GM19099 (cell line): ENCODE data around the gene KCNK2.

Experiments used
- POLR2A ChIP-seq: IDR thresholded peaks from 3 replicates; pipeline ENCODE4 v1.6.1; 2011; ENCODE audit warnings: low read depth; ENCODE audit not compliant: insufficient read length; ENCODE audit errors: extremely low read depth

KCNK2 gene, protein sequence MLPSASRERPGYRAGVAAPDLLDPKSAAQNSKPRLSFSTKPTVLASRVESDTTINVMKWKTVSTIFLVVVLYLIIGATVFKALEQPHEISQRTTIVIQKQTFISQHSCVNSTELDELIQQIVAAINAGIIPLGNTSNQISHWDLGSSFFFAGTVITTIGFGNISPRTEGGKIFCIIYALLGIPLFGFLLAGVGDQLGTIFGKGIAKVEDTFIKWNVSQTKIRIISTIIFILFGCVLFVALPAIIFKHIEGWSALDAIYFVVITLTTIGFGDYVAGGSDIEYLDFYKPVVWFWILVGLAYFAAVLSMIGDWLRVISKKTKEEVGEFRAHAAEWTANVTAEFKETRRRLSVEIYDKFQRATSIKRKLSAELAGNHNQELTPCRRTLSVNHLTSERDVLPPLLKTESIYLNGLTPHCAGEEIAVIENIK

DNA sequence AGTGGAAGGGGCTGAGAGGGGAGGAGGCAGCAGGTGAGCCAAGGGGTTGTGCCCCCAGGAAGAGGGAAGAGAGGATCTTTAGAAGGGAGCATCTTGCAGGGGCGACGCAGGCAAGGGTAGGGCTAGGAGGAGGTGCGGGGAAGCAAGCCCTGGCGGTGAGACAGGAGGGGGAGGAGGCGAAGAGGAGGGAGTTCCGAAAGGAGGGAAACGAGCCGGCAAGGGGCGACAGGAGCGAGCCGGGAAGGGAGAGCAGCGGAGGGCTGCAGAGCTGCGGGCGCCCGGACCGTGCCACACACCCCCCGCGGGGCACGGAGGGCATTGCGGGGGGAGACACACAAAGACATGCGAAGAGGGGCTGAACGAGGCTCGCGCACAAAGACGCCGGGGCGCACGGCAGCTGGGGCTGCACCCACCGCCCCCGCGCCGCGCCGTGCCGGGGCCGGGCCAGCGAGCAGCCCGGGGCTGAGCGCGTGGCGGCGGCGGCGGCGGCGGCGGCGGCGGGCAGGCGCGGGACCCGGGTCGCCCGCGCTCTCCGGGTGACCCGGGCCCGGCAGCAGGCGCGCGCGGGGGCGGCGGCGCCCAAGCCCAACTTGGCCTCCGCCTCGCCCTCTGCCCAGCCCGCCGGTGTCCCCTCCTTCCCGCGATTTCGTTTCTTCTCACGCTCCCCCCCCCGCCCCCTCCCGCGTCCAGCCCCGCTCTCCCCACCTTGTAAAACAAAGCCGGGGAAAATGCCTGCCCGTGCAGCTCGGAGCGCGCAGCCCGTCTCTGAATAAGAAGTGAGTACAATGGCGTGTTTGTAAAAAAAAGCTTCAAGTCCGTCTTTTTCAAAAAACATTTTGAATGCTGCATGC, at the start of gene KCNK2:
Gene KCNK2, plus strand, starts transcription at position 206 of the 851 bp plus-strand sequence. CDS start 649 bp downstream, outside the sequence.
- no peak for TF ChIP-seq POLR2A

DNA sequence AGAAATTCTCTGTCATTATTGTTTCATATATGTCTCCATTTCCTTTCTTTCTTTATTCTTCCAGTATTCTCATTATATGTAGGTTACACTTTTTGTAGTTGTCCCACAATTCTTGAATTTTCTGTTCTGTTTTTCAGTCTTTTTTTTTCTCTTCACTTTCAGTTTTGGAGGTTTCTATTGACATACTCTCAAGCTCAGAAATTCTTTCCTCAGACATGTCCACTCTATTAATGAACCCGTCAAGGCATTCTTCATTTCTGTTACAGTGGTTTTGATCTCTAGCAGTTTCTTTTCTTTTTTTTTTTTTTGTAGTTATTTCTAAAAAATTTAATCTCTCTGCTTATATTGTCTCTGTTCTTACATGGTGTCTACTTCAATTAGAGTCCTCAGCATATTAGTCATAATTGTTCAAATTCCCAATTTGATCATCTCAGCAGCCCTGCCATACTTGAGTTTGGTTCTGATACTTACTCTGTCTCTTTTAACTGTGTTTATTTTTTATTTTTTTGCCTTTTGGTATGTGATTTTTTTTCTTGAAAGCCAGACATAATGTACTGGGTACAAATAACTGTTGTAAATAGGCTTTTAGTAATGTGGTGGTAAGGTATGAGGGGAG, 49.5 kb upstream of the KCNK2 start:
- no peak for TF ChIP-seq POLR2A

DNA sequence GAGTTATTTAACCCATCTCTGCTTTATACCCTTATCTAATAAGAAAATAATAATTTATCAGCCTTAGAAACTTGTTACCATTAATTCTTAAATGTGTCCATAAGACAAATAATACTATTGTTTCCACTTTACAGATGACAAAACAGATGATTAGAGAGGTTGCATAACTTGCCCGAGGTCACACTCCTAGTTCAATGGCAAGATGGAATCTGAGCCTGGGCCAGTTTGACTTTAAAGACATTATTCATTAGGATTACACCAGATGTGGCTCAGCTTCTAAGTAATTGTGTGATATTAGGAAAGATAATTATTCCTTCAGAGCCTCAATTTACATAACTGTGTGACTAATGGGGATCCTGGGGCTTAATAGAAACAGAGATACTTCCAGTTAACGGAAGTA, 42.3 kb upstream of the KCNK2 start:
- no peak for TF ChIP-seq POLR2A

DNA sequence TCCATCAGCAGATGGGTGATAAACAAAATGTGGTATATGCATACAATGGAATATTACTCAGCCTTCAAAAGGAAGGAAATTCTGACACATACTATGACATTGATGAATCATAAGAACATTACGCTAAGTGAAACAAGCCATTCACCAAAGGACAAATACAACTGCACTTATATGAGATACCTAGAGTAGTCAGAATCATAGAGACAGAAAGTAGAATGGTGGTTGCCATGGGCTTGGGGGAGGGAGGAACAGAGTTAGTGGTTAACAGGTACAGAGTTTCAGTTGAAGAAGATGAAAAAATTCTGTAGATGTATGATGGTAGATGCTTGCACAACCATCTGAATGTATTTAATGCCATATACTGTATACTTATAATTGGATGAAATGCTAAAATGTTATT, 39.1 kb upstream of the KCNK2 start:
- no peak for TF ChIP-seq POLR2A

DNA sequence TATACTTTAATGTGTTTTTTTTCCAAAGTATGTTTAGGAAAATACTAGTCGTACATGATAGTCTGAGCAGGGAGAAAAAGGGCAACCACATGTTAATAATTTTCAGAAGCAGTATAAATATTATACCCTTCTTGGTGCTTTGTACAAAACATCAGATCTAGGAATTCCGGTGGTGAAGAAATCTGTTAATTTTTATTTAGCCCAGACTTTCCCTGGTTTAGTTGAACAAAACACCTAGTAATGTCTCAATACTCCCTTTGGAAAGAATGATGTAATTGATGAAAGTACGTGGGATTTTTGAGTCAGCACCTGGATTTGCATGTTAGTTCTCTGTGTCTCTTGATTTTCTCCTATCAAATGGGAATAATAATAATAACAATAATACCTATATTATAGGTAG, 38.4 kb upstream of the KCNK2 start:
- no peak for TF ChIP-seq POLR2A

DNA sequence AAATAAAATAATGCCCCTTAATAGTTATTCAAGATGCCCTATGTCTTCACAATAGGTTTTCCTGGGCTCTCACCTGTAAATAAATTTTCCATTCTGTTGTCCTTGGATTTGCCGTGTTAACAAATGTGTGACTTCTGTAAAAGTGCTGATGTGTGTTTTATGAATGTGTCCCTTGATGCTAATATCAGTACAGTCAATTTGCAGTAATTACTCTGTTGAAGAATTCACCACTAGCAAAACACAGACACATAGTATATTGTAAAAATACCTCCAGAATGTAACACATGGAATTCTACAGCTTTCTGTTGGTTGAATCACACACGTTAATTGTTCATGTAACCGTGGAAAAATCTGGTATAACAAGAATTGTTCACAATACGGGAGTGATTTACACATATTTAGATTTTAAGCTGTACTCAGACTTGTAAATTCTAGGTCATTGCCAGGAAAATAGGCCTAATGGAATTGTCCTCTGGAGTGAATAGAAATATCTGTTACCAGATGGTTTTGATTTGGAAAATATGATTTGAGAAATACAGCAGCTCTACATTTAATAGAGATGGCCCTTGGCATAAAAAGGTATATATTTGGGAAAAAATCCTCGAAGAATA, 36.7 kb upstream of the KCNK2 start:
- TF ChIP-seq POLR2A: no peak

DNA sequence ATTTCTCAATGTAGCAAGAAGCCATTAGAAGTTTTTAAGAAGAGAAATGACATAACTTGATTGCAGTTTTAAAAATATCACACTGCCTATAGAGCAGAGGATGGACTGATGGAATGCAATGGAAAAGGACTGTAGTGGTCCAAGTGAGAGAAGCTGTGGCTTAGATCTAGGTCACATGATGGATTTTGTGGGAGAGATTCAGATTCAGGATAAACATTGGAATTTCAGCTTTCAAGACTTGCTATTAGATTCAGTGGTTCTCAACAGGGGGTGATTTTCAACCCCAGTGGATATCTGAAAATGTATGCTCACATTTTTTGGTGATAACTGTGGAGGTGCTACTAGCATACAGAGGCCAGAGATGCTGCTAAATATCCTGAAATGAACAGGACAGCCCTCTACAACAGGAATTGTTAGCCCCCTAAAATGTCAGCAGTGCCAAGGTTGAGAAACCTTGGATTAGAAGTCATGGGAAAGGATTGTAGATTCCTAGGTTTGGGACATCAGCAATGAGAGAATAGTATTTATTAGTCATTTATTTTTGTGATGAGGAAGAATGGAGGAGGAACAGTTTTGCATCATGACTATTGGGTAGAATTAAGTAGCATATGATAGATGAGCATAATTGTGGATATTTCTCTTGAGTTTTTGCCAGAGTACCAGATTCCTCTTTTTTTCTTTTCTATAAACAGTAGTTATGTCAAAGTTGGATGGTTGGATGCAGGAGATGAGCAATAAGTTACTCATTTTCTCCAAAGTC, 30.1 kb upstream of the KCNK2 start:
- TF ChIP-seq POLR2A: no peak

DNA sequence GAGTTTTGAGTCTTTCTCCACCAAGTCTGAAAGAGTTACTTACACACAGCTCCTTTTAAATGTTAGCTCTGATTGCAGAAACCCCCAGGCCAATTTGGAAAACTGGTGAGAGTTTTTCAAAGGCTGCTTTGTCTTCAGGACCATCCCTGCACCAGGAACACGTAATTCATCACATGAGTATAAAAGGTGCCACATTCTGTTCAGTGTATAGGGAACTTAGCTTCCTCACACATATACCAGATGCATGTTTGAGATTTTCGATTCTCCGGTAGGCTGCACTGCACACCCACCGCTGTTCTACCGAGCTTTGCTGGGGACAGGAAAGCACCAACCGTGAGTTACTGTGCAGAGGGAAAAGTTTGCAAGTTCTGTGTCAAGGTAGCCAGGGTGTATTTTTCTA, 28.3 kb upstream of the KCNK2 start:
- TF ChIP-seq POLR2A: no peak

DNA sequence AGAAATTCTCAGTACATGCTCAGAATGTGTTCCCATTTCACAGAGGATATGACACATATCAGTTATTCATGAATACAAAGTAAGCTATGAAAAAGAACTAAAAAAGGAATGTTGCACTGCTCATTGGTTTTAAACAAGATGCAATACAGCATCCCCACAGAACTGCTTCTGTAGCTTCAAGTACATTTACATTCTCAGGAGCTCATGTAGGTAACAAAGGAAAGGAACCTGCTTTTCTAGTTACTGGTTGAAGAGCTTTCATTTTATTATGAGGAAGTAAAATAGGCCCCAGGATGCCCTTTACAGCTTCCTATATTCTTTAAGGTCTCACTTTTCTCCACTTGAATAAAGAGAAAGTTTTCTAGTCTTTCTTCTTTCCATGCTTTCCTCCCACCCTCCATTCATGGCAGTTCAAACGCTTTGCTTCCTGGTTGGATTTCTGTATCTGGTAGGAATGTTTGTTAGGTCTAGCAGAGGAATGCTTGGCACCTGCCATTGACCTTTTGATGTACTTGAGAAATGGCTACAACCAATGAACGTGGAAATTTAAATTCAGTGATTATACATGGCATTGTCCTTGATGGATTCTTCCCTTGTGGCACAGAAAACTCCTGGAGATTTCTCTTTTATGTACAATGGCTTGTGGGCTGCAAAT, 27.1 kb upstream of the KCNK2 start:
- no peak for TF ChIP-seq POLR2A

DNA sequence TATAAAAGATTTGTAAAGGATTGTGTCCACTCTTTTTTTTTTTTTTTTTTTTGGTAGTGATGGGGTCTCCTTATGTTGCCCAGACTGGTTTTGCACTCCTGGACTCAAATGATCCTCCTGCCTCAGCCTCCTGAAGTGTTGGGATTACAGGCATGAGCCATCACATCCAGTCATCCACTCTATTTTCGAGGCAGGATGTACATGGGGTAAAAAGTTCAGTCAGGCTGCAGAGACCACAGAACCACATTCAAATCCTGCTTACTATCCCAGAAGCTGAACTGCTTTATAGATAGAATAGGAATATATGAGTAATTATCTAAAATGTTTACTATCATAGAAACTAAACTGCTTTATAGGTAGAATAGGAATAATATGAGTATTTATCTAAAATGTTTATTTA, 26.0 kb upstream of the KCNK2 start:
- no peak for TF ChIP-seq POLR2A

DNA sequence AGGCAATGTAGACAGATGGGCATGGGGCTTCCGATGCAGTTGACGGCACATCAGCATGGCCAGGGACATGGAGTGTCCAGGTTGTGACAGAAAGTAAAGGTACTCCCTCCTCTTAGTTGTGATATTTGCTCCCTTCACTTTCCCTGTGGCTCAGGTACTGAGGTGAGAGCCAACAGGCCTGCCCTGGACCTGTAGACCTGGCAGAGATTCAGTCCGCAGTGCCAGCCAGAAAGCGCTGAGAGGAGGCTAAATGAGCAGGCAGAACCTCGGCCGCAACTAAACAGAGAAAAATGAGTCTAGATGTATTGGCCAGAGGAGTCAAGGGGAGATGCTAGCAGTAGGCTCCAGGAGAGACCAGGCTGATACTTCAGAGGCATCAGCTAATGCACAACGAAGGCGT, 22.6 kb upstream of the KCNK2 start:
- TF ChIP-seq POLR2A: no peak

DNA sequence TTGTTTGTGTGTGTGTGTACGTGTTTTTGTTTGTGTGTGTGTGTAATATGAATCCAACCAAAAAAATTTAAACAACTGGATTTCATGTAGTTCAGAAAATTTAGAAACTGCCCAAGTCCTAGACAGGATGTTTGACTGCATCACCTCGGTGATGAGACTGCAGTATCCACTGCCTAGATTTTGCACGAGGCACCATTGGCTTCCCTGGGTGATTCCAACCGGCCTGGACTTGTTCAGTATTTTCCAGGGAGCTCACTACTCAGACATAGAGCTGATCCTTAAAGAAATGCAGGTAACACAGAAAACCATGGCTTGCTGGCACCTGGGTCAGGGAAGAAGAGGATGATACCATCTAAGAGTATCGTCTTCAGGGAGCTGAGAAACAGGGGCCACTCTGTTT, 18.2 kb upstream of the KCNK2 start:
- no peak for TF ChIP-seq POLR2A

DNA sequence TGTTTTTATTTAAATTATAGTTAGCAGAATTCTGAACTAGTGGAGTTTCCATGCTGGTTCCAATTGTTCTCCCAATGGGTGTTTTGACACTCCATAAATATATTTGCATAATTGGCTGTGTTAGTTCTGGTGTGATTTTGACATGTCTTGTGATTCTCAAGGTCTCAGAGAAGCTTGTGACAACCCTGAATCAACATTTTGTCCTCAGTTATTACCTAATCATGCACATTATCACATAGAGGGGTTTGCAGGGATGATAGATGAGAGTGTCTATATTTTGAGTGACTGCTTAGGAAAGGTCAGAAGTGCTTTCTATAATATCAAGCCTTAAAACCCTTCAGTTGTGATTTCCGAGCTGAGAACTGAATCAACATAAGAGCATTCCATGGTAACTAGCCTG, 11.5 kb upstream of the KCNK2 start:
- TF ChIP-seq POLR2A: no peak

DNA sequence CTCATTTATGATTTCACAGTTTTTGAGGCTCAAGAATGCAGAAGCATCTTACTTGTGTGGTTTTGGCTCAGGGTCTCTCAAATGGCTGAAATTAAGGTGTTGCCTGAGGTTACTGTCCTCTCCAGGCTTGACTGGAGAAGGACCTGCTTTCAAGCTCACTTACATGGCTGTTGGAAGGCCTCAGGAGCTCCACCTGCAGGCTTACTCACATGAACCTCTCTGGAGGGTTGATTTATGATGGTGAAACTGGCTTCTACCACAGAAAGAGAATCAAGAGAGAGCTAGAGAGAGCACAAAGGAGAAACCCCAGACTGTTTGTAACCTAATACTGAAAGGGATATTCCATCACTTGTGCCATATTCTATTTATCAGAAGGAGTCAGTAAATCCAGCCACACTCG, 6.2 kb upstream of the KCNK2 start:
- TF ChIP-seq POLR2A: no peak
